GM12892 (cell line): ENCODE data around the gene WNK4.

Source experiments
- POLR2A ChIP-seq: IDR thresholded peaks from 2 replicates; pipeline ENCODE4 v1.6.1; 2011; ENCODE audit warnings: low read depth, low read length, control low read depth
- POLR2AphosphoS5 ChIP-seq: IDR thresholded peaks from 2 replicates; pipeline ENCODE4 v1.6.1; 2011; ENCODE audit warnings: low read depth, low read length, control low read depth

GRCh38 chr17:42740699-42741098 is 39.7 kb upstream of the WNK4 start:
- TF ChIP-seq POLR2A (no peak), POLR2AphosphoS5 (no peak)
